ENCODE data around the gene AHCYL1. TPM values are rescaled to one million over a fixed set of nuclear protein-coding genes. Genes with fewer than 3 reads are reported as not detected.

Gene AHCYL1
- total RNA-seq, 1 donor from 2014 or later: 59.6 TPM

GRCh38 chr1:110057963-110058518 lies 73.5 kb downstream of the AHCYL1 start:
- peaks cover 34% of the 10 kb centered on the region for H3K4me1 Mint-ChIP-seq (ENCODE audit: low read depth)
- H3K4me3 Mint-ChIP-seq (ENCODE audit: unreplicated experiment): no peak overlapping the region
- peak; percentile 42 for DNase-seq (ENCODE audit: low spot score)

GRCh38 chr1:110058591-110058990 lies 74.0 kb downstream of the AHCYL1 start:
- TF ChIP-seq CTCF (IDR thresholded peaks at IDR 0.05): no peak
- no peaks in the 10 kb centered on the region for H3K27me3 Mint-ChIP-seq (ENCODE audit: low read depth)
- DNase-seq (ENCODE audit: low spot score): no peak
- H3K27ac Mint-ChIP-seq (ENCODE audit: unreplicated experiment): no peak overlapping the region
- H3K4me3 Mint-ChIP-seq (ENCODE audit: unreplicated experiment): no peak overlapping the region
- peaks cover 33% of the 10 kb centered on the region for H3K36me3 Mint-ChIP-seq (ENCODE audit: low read depth)
- peaks cover 34% of the 10 kb centered on the region for H3K4me1 Mint-ChIP-seq (ENCODE audit: low read depth)
- no peaks in the 10 kb centered on the region for H3K9me3 Mint-ChIP-seq (ENCODE audit: low read depth)

More at GRCh38 chr1:110057963-110058518, 73.5 kb downstream of the AHCYL1 start:
- Mint-ChIP-seq H3K9me3 (ENCODE audit: low read depth) (no peaks in the 10 kb centered on the region), H3K27ac (ENCODE audit: unreplicated experiment) (no peak overlapping the region), H3K36me3 (ENCODE audit: low read depth) (peaks cover 35% of the 10 kb centered on the region), H3K27me3 (ENCODE audit: low read depth) (no peaks in the 10 kb centered on the region)
- TF ChIP-seq CTCF (IDR thresholded peaks at IDR 0.05): no peak

DNA sequence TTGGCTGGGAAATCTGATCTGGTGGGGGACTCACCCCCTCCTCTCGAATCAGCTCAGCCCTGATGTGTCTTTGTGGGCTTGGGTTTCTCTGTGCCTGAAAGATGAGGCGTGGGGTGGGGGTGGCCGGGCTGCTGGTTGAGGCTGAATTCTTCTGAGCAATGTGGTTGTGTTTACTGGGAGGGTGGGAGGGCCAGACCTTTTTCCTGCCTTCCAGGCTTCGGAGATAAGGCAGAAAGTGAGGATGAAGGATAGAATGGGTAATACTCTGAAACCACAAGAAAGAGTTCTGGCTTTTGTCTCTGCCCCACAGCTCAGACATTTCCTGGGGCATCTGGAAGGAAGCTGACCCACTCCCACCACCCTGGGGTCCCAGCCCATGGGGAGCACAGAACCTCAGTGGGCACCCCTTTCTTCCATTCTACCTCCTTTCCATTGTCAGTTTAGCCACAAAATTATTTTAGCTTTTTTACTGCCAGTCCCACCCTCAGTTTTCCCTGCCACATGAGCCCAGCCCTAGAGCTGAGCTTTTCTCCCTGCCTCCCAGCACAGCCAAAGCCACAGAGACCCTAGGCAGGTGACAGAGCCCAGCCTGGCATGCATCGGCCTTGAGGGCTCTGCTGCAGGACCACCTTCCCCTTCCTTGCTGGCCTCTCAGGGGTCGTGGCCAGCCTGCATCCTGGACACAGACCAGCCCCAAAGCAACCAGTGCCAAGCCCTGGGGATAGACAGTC lies 74.7 kb downstream of the AHCYL1 start:
- no peaks in the 10 kb centered on the region for H3K9me3 Mint-ChIP-seq (ENCODE audit: low read depth)
- no peak overlapping the region for H3K27ac Mint-ChIP-seq (ENCODE audit: unreplicated experiment)
- DNase-seq (ENCODE audit: low spot score): no peak
- no peak overlapping the region for H3K4me3 Mint-ChIP-seq (ENCODE audit: unreplicated experiment)
- H3K4me1 Mint-ChIP-seq (ENCODE audit: low read depth): peaks cover 28% of the 10 kb centered on the region
- peaks cover 29% of the 10 kb centered on the region for H3K36me3 Mint-ChIP-seq (ENCODE audit: low read depth)
- no peak for TF ChIP-seq CTCF (IDR thresholded peaks at IDR 0.05)
- no peaks in the 10 kb centered on the region for H3K27me3 Mint-ChIP-seq (ENCODE audit: low read depth)

DNA sequence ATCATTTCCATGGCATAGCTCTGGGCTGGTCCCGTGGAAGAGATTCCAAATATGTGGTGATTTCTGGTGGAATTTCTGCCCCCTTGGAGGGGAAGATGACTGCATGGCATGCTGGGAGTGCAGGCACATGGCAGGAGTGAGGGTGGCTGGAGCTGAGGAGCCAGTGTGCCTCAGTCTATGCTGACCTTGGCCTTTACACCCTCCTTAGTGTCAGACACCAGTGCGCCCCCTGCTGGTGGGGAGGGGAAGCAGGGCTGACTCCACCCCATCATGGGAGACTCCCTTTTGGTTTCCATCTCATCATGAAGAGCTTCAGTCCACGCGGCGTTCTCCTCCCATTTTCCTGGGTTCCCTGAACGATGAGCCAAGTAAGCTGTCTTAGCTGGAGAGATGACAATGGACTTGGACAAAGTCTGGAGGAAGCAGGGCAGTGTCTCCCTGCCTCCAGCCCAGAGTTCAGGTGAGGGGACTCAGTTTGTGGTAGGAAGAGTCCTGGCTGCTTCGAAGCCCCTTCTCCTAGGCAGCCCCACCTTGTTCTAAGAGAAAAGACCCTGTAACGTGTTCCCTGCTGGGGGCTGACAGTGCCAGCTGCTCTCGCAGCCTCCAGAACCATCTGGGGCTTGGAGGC lies 75.6 kb downstream of the AHCYL1 start:
- no peak overlapping the region for H3K27ac Mint-ChIP-seq (ENCODE audit: unreplicated experiment)
- peaks cover 28% of the 10 kb centered on the region for H3K36me3 Mint-ChIP-seq (ENCODE audit: low read depth)
- no peaks in the 10 kb centered on the region for H3K9me3 Mint-ChIP-seq (ENCODE audit: low read depth)
- no peak for DNase-seq (ENCODE audit: low spot score)
- H3K4me1 Mint-ChIP-seq (ENCODE audit: low read depth): peaks cover 20% of the 10 kb centered on the region
- no peak overlapping the region for H3K4me3 Mint-ChIP-seq (ENCODE audit: unreplicated experiment)
- H3K27me3 Mint-ChIP-seq (ENCODE audit: low read depth): no peaks in the 10 kb centered on the region
- TF ChIP-seq CTCF (IDR thresholded peaks at IDR 0.05): peak; percentile 80

DNA sequence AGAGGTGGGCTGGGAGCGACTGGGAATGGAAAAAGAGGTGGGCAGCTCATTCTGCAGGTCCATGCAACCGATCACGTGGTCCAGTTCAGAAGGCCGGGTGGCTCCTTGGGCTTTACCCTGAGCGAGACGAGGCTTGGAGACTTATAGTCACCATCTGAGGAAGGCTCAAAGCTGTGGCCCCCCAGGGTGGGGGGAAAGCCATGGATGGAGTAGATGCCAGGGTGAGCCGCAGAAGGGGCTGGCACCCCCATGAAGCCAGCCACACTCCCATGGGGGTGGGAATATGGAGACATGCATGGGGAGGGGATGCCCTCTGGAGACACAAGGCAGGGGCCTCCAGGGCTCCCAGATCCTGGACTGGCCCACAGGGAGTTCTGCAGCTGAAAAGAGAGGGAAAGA lies 76.1 kb downstream of the AHCYL1 start:
- Mint-ChIP-seq H3K4me3 (ENCODE audit: unreplicated experiment) (no peak overlapping the region), H3K9me3 (ENCODE audit: low read depth) (no peaks in the 10 kb centered on the region), H3K27me3 (ENCODE audit: low read depth) (no peaks in the 10 kb centered on the region), H3K4me1 (ENCODE audit: low read depth) (peaks cover 15% of the 10 kb centered on the region), H3K36me3 (ENCODE audit: low read depth) (peaks cover 26% of the 10 kb centered on the region), H3K27ac (ENCODE audit: unreplicated experiment) (no peak overlapping the region)
- no peak for DNase-seq (ENCODE audit: low spot score)
- TF ChIP-seq CTCF (IDR thresholded peaks at IDR 0.05): no peak

All from chondrocyte (in vitro differentiated cells).